Right lobe of liver (tissue), 4 donors: Measurements from ENCODE around the gene PPP1R7.

Experiments used
- CTCF ChIP-seq, 4 donors: fragments of 200-600 bp in 3 of 4; fragments of 450-650 bp in 1 of 4; IDR thresholded peaks; one replicate each; pipeline versions ENCODE4 v1.5.1 to v1.8.0; 2016 to 2022; ENCODE audit warnings: antibody characterized with exemption in 4 of 4, mild to moderate bottlenecking in 2 of 4
- POLR2A ChIP-seq: fragments of 450-650 bp; IDR thresholded peaks from one replicate; pipeline ENCODE4 v1.6.1; 2017; ENCODE audit warnings: antibody characterized with exemption, mild to moderate bottlenecking
- donor health status: DM: no; HTN: no; CAD: no.
- donor health status: DM: no; HTN: no; CAD: no.
- donor health status: DM: no; HTN: yes; CAD: no.

- no peak for TF ChIP-seq POLR2A
- TF ChIP-seq CTCF (IDR thresholded peaks at IDR 0.05) = no peak
Measured at GRCh38 chr2:241129086-241129871, 21.0 kb upstream of the PPP1R7 start.
